ENCODE data around the gene FAM20B. TPM values are rescaled to one million over a fixed set of nuclear protein-coding genes. Genes with fewer than 3 reads are reported as not detected.
"Not testable (repeated sequence)": the region's sequence is repeated elsewhere in the genome, so short reads cannot be mapped to it uniquely, and the experiment has no call there.

The FAM20B gene
- total RNA-seq, 1 donor from 2014 or later, result 31.6 TPM

DNA sequence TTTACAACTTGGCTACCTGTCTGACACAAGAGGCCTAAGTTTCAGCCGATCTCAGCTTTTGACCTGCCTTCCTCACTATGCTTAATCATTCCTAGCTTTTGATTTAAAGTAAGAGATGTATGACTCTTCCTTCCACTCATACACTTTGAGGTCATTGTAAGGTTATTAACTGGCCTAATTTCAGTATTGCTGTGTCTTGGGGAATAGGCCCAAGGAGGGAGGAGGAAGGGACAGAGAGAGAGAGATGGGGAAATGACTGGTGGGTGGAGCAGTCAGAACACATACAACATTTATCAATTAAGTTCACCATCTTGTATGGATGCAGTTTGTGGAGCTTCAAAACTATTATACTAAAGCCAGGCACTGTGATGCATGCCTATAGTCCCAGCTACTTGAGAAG is 28.3 kb upstream of the FAM20B start:
- TF ChIP-seq, protein P1, sequence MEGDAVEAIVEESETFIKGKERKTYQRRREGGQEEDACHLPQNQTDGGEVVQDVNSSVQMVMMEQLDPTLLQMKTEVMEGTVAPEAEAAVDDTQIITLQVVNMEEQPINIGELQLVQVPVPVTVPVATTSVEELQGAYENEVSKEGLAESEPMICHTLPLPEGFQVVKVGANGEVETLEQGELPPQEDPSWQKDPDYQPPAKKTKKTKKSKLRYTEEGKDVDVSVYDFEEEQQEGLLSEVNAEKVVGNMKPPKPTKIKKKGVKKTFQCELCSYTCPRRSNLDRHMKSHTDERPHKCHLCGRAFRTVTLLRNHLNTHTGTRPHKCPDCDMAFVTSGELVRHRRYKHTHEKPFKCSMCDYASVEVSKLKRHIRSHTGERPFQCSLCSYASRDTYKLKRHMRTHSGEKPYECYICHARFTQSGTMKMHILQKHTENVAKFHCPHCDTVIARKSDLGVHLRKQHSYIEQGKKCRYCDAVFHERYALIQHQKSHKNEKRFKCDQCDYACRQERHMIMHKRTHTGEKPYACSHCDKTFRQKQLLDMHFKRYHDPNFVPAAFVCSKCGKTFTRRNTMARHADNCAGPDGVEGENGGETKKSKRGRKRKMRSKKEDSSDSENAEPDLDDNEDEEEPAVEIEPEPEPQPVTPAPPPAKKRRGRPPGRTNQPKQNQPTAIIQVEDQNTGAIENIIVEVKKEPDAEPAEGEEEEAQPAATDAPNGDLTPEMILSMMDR (IDR thresholded peaks at IDR 0.05), result no peak
- H3K27ac Mint-ChIP-seq (ENCODE audit: unreplicated experiment), result no peak overlapping the region

DNA sequence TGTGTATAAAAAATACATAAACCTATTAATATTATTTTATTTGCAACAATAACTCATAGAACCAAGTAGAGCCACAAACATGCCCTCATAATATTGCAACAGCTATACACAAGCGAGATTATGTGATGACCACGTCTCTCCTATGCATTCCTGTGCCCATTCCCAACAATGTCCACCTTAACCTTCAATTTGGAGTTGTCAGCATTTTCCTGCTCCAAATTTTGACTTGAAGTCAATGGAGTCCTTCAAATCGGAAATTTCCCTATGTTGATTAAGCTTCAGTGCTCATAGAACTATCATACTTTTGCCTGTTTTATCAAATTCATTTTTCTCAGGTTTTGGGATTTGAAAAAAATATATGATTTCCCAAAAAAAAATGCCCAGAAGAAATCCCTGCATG is 27.4 kb upstream of the FAM20B start:
- no peak overlapping the region for H3K4me3 Mint-ChIP-seq (ENCODE audit: unreplicated experiment)
- TF ChIP-seq, protein P1 (IDR thresholded peaks at IDR 0.05), result no peak
- H3K27me3 Mint-ChIP-seq (ENCODE audit: unreplicated experiment), result no peaks in the 10 kb centered on the region
- no peaks in the 10 kb centered on the region for H3K36me3 Mint-ChIP-seq (ENCODE audit: unreplicated experiment)
- peaks cover 15% of the 10 kb centered on the region for H3K4me1 Mint-ChIP-seq (ENCODE audit: unreplicated experiment)
- H3K27ac Mint-ChIP-seq (ENCODE audit: unreplicated experiment), result no peak overlapping the region
- peaks cover 16% of the 10 kb centered on the region for H3K9me3 Mint-ChIP-seq (ENCODE audit: unreplicated experiment)
- DNase-seq (ENCODE audit: extremely low spot score, unreplicated experiment), result no peak

More for the DNA sequence above, 28.3 kb upstream of the FAM20B start:
- Mint-ChIP-seq H3K36me3 (ENCODE audit: unreplicated experiment) (no peaks in the 10 kb centered on the region), H3K4me1 (ENCODE audit: unreplicated experiment) (peaks cover 7% of the 10 kb centered on the region), H3K4me3 (ENCODE audit: unreplicated experiment) (no peak overlapping the region), H3K9me3 (ENCODE audit: unreplicated experiment) (peaks cover 16% of the 10 kb centered on the region), H3K27me3 (ENCODE audit: unreplicated experiment) (no peaks in the 10 kb centered on the region)
- DNase-seq (ENCODE audit: extremely low spot score, unreplicated experiment), result no peak

DNA sequence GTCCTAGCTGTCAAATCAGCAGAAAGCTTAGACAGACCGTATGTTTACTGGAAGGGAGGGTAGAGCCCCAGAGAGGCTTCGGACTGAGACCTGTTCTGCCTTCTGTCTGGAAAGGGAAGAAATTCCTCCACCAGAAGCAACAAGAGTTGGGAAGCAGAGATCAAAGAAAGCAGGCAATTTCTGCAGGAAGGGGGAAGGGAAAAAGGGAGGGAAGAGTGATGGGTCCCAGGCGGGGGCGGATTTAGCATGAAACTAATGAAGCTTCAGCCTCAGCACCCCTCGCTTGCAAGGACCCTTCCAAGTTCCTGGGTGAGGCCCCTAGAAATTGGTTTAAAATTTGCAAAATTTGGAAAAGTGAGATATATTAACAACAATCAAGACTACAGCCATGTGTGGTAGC is 26.6 kb upstream of the FAM20B start:
- Mint-ChIP-seq H3K4me1 (ENCODE audit: unreplicated experiment) (peaks cover 21% of the 10 kb centered on the region), H3K4me3 (ENCODE audit: unreplicated experiment) (no peak overlapping the region), H3K27me3 (ENCODE audit: unreplicated experiment) (no peaks in the 10 kb centered on the region), H3K27ac (ENCODE audit: unreplicated experiment) (no peak overlapping the region), H3K36me3 (ENCODE audit: unreplicated experiment) (no peaks in the 10 kb centered on the region), H3K9me3 (ENCODE audit: unreplicated experiment) (peaks cover 12% of the 10 kb centered on the region)
- TF ChIP-seq, protein P1 (IDR thresholded peaks at IDR 0.05), result no peak
- DNase-seq (ENCODE audit: extremely low spot score, unreplicated experiment), result no peak

DNA sequence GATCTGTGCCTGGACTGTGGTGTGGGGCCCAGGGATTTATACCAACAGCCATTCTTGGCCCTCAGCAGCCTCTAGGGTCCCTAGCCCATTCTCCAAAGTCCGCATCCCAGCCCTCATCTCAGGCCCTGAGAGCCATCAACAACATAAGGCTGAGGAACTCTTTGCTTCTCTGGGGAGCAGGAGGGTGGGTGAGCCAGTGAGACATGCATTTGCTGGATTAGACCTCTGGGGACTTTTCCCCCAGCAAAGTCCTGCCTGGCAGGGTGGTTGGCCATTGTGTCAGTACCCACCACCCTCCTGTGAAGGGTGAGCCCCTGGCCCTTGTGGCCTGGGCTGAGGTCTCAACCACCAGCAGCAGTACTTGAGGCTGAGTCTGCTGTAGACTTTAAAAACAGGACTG is 24.2 kb upstream of the FAM20B start:
- peaks cover 4% of the 10 kb centered on the region for H3K9me3 Mint-ChIP-seq (ENCODE audit: unreplicated experiment)
- H3K27ac Mint-ChIP-seq (ENCODE audit: unreplicated experiment), result no peak overlapping the region
- H3K4me3 Mint-ChIP-seq (ENCODE audit: unreplicated experiment), result no peak overlapping the region
- no peaks in the 10 kb centered on the region for H3K36me3 Mint-ChIP-seq (ENCODE audit: unreplicated experiment)
- no peaks in the 10 kb centered on the region for H3K27me3 Mint-ChIP-seq (ENCODE audit: unreplicated experiment)
- peaks cover 21% of the 10 kb centered on the region for H3K4me1 Mint-ChIP-seq (ENCODE audit: unreplicated experiment)
- DNase-seq (ENCODE audit: extremely low spot score, unreplicated experiment), result no peak
- TF ChIP-seq, protein P1 (IDR thresholded peaks at IDR 0.05), result no peak

DNA sequence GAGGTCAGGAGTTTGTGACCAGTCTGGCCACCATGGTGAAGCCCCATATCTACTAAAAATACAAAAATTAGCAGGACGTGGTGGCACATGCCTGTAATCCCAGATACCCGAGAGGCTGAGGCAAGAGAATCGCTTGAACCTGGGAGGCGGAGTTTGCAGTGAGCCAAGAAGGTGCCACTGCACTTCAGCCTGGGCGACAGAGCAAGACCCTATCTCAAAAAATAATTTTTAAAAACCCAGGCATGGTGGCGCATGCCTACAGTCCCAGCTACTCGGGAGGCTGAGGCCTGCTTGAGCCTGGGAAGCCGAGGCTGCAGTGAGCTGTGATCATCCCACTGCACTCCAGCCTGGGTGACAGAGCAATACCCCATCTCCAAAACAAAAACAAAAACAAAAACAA is 23.6 kb upstream of the FAM20B start:
- not testable (repeated sequence) for H3K27me3 Mint-ChIP-seq (ENCODE audit: unreplicated experiment); H3K27ac Mint-ChIP-seq (ENCODE audit: unreplicated experiment); H3K4me3 Mint-ChIP-seq (ENCODE audit: unreplicated experiment); H3K9me3 Mint-ChIP-seq (ENCODE audit: unreplicated experiment); H3K36me3 Mint-ChIP-seq (ENCODE audit: unreplicated experiment); DNase-seq (ENCODE audit: extremely low spot score, unreplicated experiment)
- H3K4me1 Mint-ChIP-seq (ENCODE audit: unreplicated experiment), result peaks cover 21% of the 10 kb centered on the region
